NCI-H526 treated with DMSO at 0.1 percent for 48 hours (cell line): ENCODE results near the gene ZNF622.

Source experiments
- DNase-seq: peaks from one replicate; lab custom pipeline; 2025; lab: John Stamatoyannopoulos, UW

Gene ZNF622

GRCh38 chr5:16465544-16466432 lies at the start of gene ZNF622:
Gene ZNF622, minus strand, starts transcription at chr5:16465800. Its CDS starts 135 bp downstream, at chr5:16465665.
- peak; percentile 81 for DNase-seq

GRCh38 chr5:16510098-16510497 lies 44.5 kb upstream of the ZNF622 start:
- DNase-seq: no peak

GRCh38 chr5:16508730-16509531 lies 43.3 kb upstream of the ZNF622 start:
- DNase-seq: no peak

- DNase-seq: no peak
These were observed 42.1 kb upstream of the ZNF622 start for GRCh38 chr5:16507716-16508115.

- DNase-seq: no peak
These were observed 40.3 kb upstream of the ZNF622 start for GRCh38 chr5:16505904-16506303.

- DNase-seq: no peak
These were observed 39.7 kb upstream of the ZNF622 start for GRCh38 chr5:16505140-16505891.

GRCh38 chr5:16504571-16504970 lies 39.0 kb upstream of the ZNF622 start:
- DNase-seq: no peak

- DNase-seq: no peak
These were observed 37.3 kb upstream of the ZNF622 start for GRCh38 chr5:16502866-16503265.

GRCh38 chr5:16500024-16500423 lies 34.4 kb upstream of the ZNF622 start:
- DNase-seq: no peak

- no peak for DNase-seq
These were observed 31.9 kb upstream of the ZNF622 start for GRCh38 chr5:16497546-16497945.

- no peak for DNase-seq
These were observed 27.7 kb upstream of the ZNF622 start for GRCh38 chr5:16493261-16493660.

- DNase-seq: no peak
These were observed 27.0 kb upstream of the ZNF622 start for GRCh38 chr5:16492398-16493140.

GRCh38 chr5:16490911-16491310 lies 25.3 kb upstream of the ZNF622 start:
- DNase-seq: no peak

- peak; percentile 52 for DNase-seq
These were observed 23.8 kb upstream of the ZNF622 start for GRCh38 chr5:16489322-16489791.

- no peak for DNase-seq
These were observed 21.9 kb upstream of the ZNF622 start for GRCh38 chr5:16487456-16487855.

- no peak for DNase-seq
These were observed 21.1 kb upstream of the ZNF622 start for GRCh38 chr5:16486711-16487111.

- no peak for DNase-seq
These were observed 20.1 kb upstream of the ZNF622 start for GRCh38 chr5:16485656-16486055.

- DNase-seq: no peak
These were observed 18.5 kb upstream of the ZNF622 start for GRCh38 chr5:16484081-16484480.

GRCh38 chr5:16483361-16483760 lies 17.8 kb upstream of the ZNF622 start:
- no peak for DNase-seq

GRCh38 chr5:16482891-16483290 lies 17.3 kb upstream of the ZNF622 start:
- no peak for DNase-seq

- no peak for DNase-seq
These were observed 15.4 kb upstream of the ZNF622 start for GRCh38 chr5:16480821-16481538.
